ENCODE results near the gene ALDH1A1. TPM values are rescaled to one million over a fixed set of nuclear protein-coding genes. Genes with fewer than 3 reads are reported as not detected.

The ALDH1A1 gene
- total RNA-seq, 1 donor from 2014 or later, result 212 TPM

DNA sequence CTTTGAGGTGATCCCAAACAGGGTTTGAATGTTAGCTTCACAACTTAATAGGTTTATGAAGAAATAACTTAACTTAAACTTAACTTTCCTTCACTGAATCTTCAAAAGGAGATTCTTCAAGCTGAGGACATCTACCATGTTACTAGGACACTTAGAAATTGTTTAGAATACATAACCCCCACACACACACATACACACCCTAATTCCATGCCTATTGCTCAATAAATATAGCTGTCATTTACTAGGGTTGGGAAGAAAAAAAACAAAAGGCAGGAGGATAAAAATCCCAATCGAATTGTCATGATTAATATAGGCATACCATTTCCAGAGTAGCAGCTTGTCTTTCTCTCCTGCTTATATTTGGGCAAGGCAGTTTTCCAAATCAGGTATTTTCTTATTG is 68.3 kb downstream of the ALDH1A1 start:
- DNase-seq, result no peak
- Histone ChIP-seq H3K4me1 (no peaks in the 10 kb centered on the region), H3K4me3 (no peak overlapping the region), H3K9me3 (no peaks in the 10 kb centered on the region), H3K27ac (no peak overlapping the region), H3K36me3 (no peaks in the 10 kb centered on the region), H3K27me3 (no peaks in the 10 kb centered on the region)
- no peak for ATAC-seq
- no peak for TF ChIP-seq CTCF (IDR thresholded peaks at IDR 0.05)
- intact Hi-C loops (cut with DNase I), result no loop called here

GRCh38 chr9:72883875-72884274 is 69.0 kb downstream of the ALDH1A1 start:
- Histone ChIP-seq H3K4me3 (no peak overlapping the region), H3K27me3 (no peaks in the 10 kb centered on the region), H3K4me1 (no peaks in the 10 kb centered on the region), H3K36me3 (no peaks in the 10 kb centered on the region), H3K9me3 (no peaks in the 10 kb centered on the region), H3K27ac (no peak overlapping the region)
- no peak for TF ChIP-seq CTCF (IDR thresholded peaks at IDR 0.05)
- no peak for ATAC-seq
- intact Hi-C loops (cut with DNase I), result no loop called here
- DNase-seq, result no peak

DNA sequence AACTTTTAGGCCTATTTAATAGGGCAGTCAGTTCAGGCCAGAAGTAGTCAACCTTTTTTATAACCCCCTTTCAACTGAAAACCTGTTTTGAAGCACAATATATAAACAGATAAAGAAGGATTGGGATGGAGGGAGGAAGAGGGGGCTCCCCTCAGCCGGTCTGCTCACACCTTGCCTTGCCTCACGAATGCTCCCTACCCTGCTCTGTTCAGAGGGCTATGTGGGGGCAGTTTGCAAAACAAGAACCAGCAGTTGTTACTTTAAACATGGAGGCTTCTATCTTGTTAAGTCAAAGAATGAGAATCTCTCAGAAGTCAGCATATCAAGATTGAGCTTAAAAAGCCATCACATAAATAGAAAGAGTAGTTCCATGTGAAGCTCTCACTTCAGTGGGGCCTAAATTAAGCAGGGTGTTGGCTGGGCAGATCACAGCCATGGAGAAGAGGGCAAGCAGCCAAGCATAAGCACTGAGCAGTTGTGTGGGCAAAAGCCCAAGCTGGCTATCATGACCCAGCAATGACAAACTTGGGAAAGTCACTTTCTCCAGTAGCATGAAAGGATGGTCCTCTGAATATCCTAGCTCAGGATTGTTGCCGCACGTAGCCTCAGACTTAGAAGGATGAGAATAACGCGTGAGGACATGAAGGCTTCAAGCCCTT is 70.6 kb downstream of the ALDH1A1 start:
- DNase-seq (no peak), ATAC-seq (no peak)
- H3K27me3 ChIP-seq, result no peaks in the 10 kb centered on the region
- intact Hi-C loops (cut with DNase I), result no loop called here
- H3K9me3 ChIP-seq, result no peaks in the 10 kb centered on the region
- H3K4me3 ChIP-seq, result no peak overlapping the region
- H3K27ac ChIP-seq, result no peak overlapping the region
- H3K4me1 ChIP-seq, result no peaks in the 10 kb centered on the region
- no peaks in the 10 kb centered on the region for H3K36me3 ChIP-seq
- TF ChIP-seq CTCF (IDR thresholded peaks at IDR 0.05), result no peak

GRCh38 chr9:72880821-72881220 is 72.0 kb downstream of the ALDH1A1 start:
- DNase-seq (no peak), ATAC-seq (no peak)
- no peak for TF ChIP-seq CTCF (IDR thresholded peaks at IDR 0.05)
- Histone ChIP-seq H3K4me1 (no peaks in the 10 kb centered on the region), H3K4me3 (no peak overlapping the region), H3K36me3 (no peaks in the 10 kb centered on the region), H3K27me3 (no peaks in the 10 kb centered on the region), H3K9me3 (no peaks in the 10 kb centered on the region), H3K27ac (no peak overlapping the region)
- intact Hi-C loops (cut with DNase I), result no loop called here

DNA sequence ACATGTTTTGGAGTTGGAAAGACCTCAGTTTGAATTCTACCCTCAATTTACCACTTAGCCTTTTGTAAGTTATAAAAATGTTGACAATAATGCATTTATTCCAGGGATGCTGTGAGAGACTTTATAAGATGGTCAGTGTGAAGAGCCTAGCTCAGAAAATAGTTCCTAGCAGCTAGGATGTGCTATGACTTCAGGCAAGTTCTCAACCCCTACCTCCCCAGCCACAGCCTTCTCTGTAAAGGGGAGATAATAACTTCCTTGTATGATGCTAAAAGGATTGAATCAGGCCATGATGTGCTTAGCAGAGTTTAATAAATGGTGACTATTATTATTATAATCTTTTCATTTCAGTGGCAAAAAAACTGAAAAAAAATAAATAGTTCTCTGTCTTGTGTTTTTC is 77.6 kb downstream of the ALDH1A1 start:
- no peak overlapping the region for H3K27ac ChIP-seq
- peaks cover 9% of the 10 kb centered on the region for H3K4me1 ChIP-seq
- no peak for TF ChIP-seq CTCF (IDR thresholded peaks at IDR 0.05)
- H3K27me3 ChIP-seq, result no peaks in the 10 kb centered on the region
- DNase-seq (no peak), ATAC-seq (no peak)
- no peaks in the 10 kb centered on the region for H3K36me3 ChIP-seq
- intact Hi-C loops (cut with DNase I), result loop anchor here (10.0 kb wide), 1 partner anchor 150 kb away; no protein-coding TSS in a partner anchor
- H3K9me3 ChIP-seq, result no peaks in the 10 kb centered on the region
- H3K4me3 ChIP-seq, result no peak overlapping the region

DNA sequence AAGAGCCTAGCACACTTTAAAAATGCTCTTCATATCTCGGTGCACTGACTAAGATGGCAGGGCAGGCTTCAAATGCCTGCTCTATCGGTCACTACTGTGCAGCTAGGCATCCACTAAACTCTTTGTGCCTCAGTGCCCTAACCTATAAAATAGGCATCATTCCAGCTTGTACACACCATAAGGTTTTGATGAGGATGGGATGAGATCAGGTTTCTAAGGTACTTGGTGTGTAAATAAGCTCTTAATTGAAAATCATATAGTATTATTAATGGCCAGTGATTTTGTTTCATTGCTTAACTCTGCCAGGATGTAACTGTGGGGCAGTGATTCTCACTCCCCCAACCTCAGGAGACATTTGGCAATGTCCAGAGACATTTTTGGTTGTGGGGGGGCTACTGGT is 78.5 kb downstream of the ALDH1A1 start:
- intact Hi-C loops (cut with DNase I), result loop anchor here (10.0 kb wide), 1 partner anchor 150 kb away; no protein-coding TSS in a partner anchor
- DNase-seq (no peak), ATAC-seq (no peak)
- H3K4me3 ChIP-seq, result no peak overlapping the region
- H3K4me1 ChIP-seq, result peaks cover 9% of the 10 kb centered on the region
- H3K27ac ChIP-seq, result no peak overlapping the region
- no peaks in the 10 kb centered on the region for H3K27me3 ChIP-seq
- H3K9me3 ChIP-seq, result no peaks in the 10 kb centered on the region
- no peak for TF ChIP-seq CTCF (IDR thresholded peaks at IDR 0.05)
- H3K36me3 ChIP-seq, result no peaks in the 10 kb centered on the region

Measured in upper lobe of right lung (tissue), 1 donor.